GM12878 (cell line): ENCODE data around the gene DMXL1. TPM values are rescaled to one million over a fixed set of nuclear protein-coding genes. Genes with fewer than 3 reads are reported as not detected.

Experiments
- ATAC-seq: fragments of 200-7000 bp; cut with Tn5 transposase; 3 replicates; pipeline ENCODE4 v1.9.1; 2020; ENCODE audit warnings: mild to moderate bottlenecking, moderate library complexity
- BruUV-seq: library from RNA; stranded (reverse); fragments of 400-500 nt; replicated peaks from 2 replicates; lab custom pipeline; 2021; lab: Mats Ljungman, UMichigan
- CTCF ChIA-PET: fragments of 300-600 bp; sonication (Branson Sonifier 250); formaldehyde crosslinking; extraction: SDS; loops from one replicate; lab custom pipeline; 2021; ENCODE audit warnings: inconsistent platforms; lab: Yijun Ruan, JAX
- POLR2A ChIA-PET: fragments of 350-600 bp; formaldehyde crosslinking; extraction: SDS; loops from one replicate; lab custom pipeline; 2021; ENCODE audit warnings: inconsistent platforms; lab: Charles Lee
- RAD21 ChIA-PET: fragments of 300-600 bp; sonication (Branson Sonifier 250); formaldehyde crosslinking; loops from one replicate; lab custom pipeline; 2023; ENCODE audit warnings: antibody characterized with exemption; ENCODE audit not compliant: unreplicated experiment; lab: Charles Lee
- SMC1A ChIA-PET: fragments of 300-600 bp; sonication (Branson Sonifier 250); formaldehyde crosslinking; loops from one replicate; lab custom pipeline; 2023; ENCODE audit not compliant: unreplicated experiment, uncharacterized antibody; lab: Charles Lee
- DNase-seq: peaks from one replicate; pipeline ENCODE4 v3.0.0-alpha.2; 2011; ENCODE audit warnings: low read depth, low spot score
- FAIRE-seq: peaks from 3 replicates; lab custom pipeline; 2011; peaks lifted over from hg19 to GRCh38; lab: Jason Lieb, UNC
- H2AFZ ChIP-seq: 2 replicates; pipeline ENCODE4 v1.6.0; 2011; ENCODE audit warnings: low read depth, low read length, control low read depth; ENCODE audit not compliant: control insufficient read depth
- H3K27ac ChIP-seq: 2 replicates; pipeline ENCODE4 v1.5.1; 2011; ENCODE audit warnings: control low read depth; ENCODE audit not compliant: control insufficient read depth, insufficient read depth
- H3K27me3 ChIP-seq, 2 experiments: replicated peaks in 1 of 2; 2 replicates each; pipeline versions ENCODE4 v1.6.0 to v1.6.1; 2011; ENCODE audit warnings: low read length in 1 of 2; ENCODE audit not compliant: control insufficient read depth in 2 of 2, insufficient read depth in 2 of 2
- H3K36me3 ChIP-seq, 2 experiments: 2 replicates each; pipeline ENCODE4 v1.5.1; 2011; ENCODE audit warnings: low read length in 1 of 2; ENCODE audit not compliant: control insufficient read depth in 2 of 2, insufficient read depth in 2 of 2
- H3K4me1 ChIP-seq: 2 replicates; pipeline ENCODE4 v1.6.1; 2011; ENCODE audit warnings: mild to moderate bottlenecking, low read length, moderate library complexity, mixed read lengths; ENCODE audit not compliant: control insufficient read depth, insufficient read depth
- H3K4me2 ChIP-seq: 2 replicates; pipeline ENCODE4 v1.6.0; 2011; ENCODE audit warnings: control low read depth; ENCODE audit not compliant: control insufficient read depth, insufficient read depth
- H3K4me3 ChIP-seq: fragments of 200-600 bp; sonication (generic); 2 replicates; pipeline ENCODE4 v1.5.1; 2016
- H3K79me2 ChIP-seq: 2 replicates; pipeline ENCODE4 v1.6.0; 2011; ENCODE audit warnings: low read length; ENCODE audit not compliant: control insufficient read depth, insufficient read depth
- H3K9ac ChIP-seq: 2 replicates; pipeline ENCODE4 v1.8.0; 2011; ENCODE audit warnings: low read length, control low read depth, mixed read lengths; ENCODE audit not compliant: control insufficient read depth, insufficient read depth
- H3K9me3 ChIP-seq: replicated peaks from 3 replicates; pipeline ENCODE4 v1.5.1; 2011; ENCODE audit warnings: mild to moderate bottlenecking, low read length; ENCODE audit not compliant: control insufficient read depth, insufficient read depth
- H4K20me1 ChIP-seq: 2 replicates; pipeline ENCODE4 v1.6.0; 2011; ENCODE audit not compliant: control insufficient read depth, insufficient read depth
- FOXM1 ChIP-seq: IDR thresholded peaks from 2 replicates; pipeline ENCODE4 v1.6.1; 2012; ENCODE audit warnings: low read depth, mild to moderate bottlenecking, inconsistent platforms, low read length, moderate library complexity
- GATAD2B ChIP-seq: fragments of 450-650 bp; conservative IDR thresholded peaks from 2 replicates; pipeline ENCODE4 v1.6.1; 2017; ENCODE audit warnings: low read depth, mild to moderate bottlenecking, moderate library complexity
- KDM1A ChIP-seq: fragments of 200-600 bp; sonication (generic); IDR thresholded peaks from 2 replicates; pipeline ENCODE4 v1.6.1; 2016; ENCODE audit warnings: borderline replicate concordance
- MTA2 ChIP-seq: fragments of 450-650 bp; IDR thresholded peaks from 2 replicates; pipeline ENCODE4 v1.6.1; 2016; ENCODE audit warnings: low read depth, mild to moderate bottlenecking, moderate library complexity
- POLR2AphosphoS2 ChIP-seq: IDR thresholded peaks from 2 replicates; pipeline ENCODE4 v1.6.1; 2011; ENCODE audit warnings: low read depth, mild to moderate bottlenecking, low read length, improper control_type of control experiment, moderate library complexity
- RELA ChIP-seq: fragments of 450-650 bp; IDR thresholded peaks from 2 replicates; pipeline ENCODE4 v1.8.0; 2014; ENCODE audit warnings: borderline replicate concordance; ENCODE audit not compliant: partially characterized antibody
- SREBF1 ChIP-seq: IDR thresholded peaks from 2 replicates; pipeline ENCODE4 v1.6.1; 2012; ENCODE audit warnings: mild to moderate bottlenecking, low read length
- SRF ChIP-seq, 2 experiments: IDR thresholded peaks; 2 replicates each; pipeline ENCODE4 v1.6.1; 2011; ENCODE audit warnings: low read depth in 2 of 2, low read length in 2 of 2, mild to moderate bottlenecking in 1 of 2, moderate library complexity in 1 of 2
- in situ Hi-C: fragments of 300-500 bp; cut with MboI; formaldehyde crosslinking; loops from 9 replicates; pipeline ENCODE4 v1.14.3; 2018; ENCODE audit warnings: mixed read lengths
- intact Hi-C: fragments of 100-400 bp; cut with micrococcal nuclease; formaldehyde crosslinking; loops from one replicate; pipeline ENCODE4 v1.14.2; 2022; ENCODE audit not compliant: unreplicated experiment
- polyA plus RNA-seq, 11 experiments: library from polyadenylated mRNA; depleted of rRNA in 4 of 11; unstranded in 6 of 11; stranded (reverse) in 5 of 11; fragments of >200 nt; fragmentation: Nextera tagmentation in 4 of 11; fragmentation: Illumina TruSeq in 1 of 11; extraction: Ambion mirVana in 4 of 11; extraction: Trizol in 1 of 11; gene quantifications; 1 replicate in 1 of 11; 2 replicates in 10 of 11; pipeline versions ENCODE4 v1.2.1 to v1.2.3, GENCODE V29; 2011 to 2016; ENCODE audit warnings: inconsistent platforms in 2 of 11, missing spikeins in 2 of 11, low read depth in 1 of 11
- total RNA-seq, 4 experiments: library from RNA; depleted of rRNA in 3 of 4; stranded (reverse); fragments of >200 nt in 3 of 4; fragmentation: Illumina TruSeq in 1 of 4; extraction: Trizol in 1 of 4; gene quantifications; 2 replicates each; pipeline versions ENCODE4 v1.2.1 to v1.2.3, GENCODE V29; 2013 to 2021
- TF ChIP-seq, protein P1 (sequence below): IDR thresholded peaks from 2 replicates; pipeline ENCODE4 v1.6.1; 2012; ENCODE audit warnings: low read depth, low read length, improper control_type of control experiment
- TF ChIP-seq, protein P2 (sequence below): fragments of 450-650 bp; IDR thresholded peaks from 2 replicates; pipeline ENCODE4 v1.6.1; 2016; ENCODE audit warnings: mild to moderate bottlenecking
- TF ChIP-seq, protein P3 (sequence below): IDR thresholded peaks from 2 replicates; pipeline ENCODE4 v1.6.1; 2011; ENCODE audit warnings: borderline replicate concordance, low read depth, mild to moderate bottlenecking, moderate library complexity, low read length; ENCODE audit not compliant: insufficient read depth, poor library complexity, severe bottlenecking
- TF ChIP-seq, protein P4 (sequence below): fragments of 450-650 bp; formaldehyde crosslinking; IDR thresholded peaks from 2 replicates; pipeline ENCODE4 v1.4.0; 2020; ENCODE audit warnings: mild to moderate bottlenecking, moderate library complexity
- TF ChIP-seq, protein P5 (sequence below): IDR thresholded peaks from 2 replicates; pipeline ENCODE4 v1.6.1; 2011; ENCODE audit warnings: low read depth, low read length, improper control_type of control experiment, borderline replicate concordance

The DMXL1 gene
- total and polyA plus RNA-seq, 10 of the 15 experiments (the other 5 are each of a cell fraction or from before 2014, with no cell fraction given): 9.1 to 67.7 (median 34.1) TPM

DNA sequence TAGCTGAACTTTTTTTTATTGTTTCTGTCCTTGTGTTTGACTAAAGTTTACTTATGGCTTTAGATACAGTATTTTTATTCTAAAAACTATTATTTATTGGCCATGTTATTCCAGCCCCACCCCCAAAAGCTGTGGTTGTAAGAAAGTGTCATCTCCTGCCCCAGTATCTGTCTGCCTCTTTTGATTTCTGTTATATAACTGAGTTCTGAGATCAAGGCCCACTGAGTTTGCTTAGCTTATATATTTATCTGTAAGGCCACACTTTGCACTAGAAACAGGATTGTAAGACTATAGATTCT, 168.2 kb downstream of the DMXL1 start:
- Histone ChIP-seq H3K36me3 (0 out of 4 replicates have a peak, but pooled peaks cover 0 to 3% of the 10 kb centered on the region in 2 experiments), H3K4me1 (no peaks in the 10 kb centered on the region)
- no TSS peak for BruUV-seq
- CTCF ChIA-PET: interaction anchor here (1.1 to 3.1 kb wide), 9 partner anchors 10 to 251 kb away, joined by 3 to 16 read pairs (median 5); partner anchors contain the start of gene DTWD2
- TF ChIP-seq MTA2: no peak
- TF ChIP-seq, protein P1, sequence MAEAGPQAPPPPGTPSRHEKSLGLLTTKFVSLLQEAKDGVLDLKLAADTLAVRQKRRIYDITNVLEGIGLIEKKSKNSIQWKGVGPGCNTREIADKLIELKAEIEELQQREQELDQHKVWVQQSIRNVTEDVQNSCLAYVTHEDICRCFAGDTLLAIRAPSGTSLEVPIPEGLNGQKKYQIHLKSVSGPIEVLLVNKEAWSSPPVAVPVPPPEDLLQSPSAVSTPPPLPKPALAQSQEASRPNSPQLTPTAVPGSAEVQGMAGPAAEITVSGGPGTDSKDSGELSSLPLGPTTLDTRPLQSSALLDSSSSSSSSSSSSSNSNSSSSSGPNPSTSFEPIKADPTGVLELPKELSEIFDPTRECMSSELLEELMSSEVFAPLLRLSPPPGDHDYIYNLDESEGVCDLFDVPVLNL: no peak
- TF ChIP-seq, protein P2, sequence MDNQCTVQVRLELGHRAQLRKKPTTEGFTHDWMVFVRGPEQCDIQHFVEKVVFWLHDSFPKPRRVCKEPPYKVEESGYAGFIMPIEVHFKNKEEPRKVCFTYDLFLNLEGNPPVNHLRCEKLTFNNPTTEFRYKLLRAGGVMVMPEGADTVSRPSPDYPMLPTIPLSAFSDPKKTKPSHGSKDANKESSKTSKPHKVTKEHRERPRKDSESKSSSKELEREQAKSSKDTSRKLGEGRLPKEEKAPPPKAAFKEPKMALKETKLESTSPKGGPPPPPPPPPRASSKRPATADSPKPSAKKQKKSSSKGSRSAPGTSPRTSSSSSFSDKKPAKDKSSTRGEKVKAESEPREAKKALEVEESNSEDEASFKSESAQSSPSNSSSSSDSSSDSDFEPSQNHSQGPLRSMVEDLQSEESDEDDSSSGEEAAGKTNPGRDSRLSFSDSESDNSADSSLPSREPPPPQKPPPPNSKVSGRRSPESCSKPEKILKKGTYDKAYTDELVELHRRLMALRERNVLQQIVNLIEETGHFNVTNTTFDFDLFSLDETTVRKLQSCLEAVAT: no peak
- no peak for TF ChIP-seq KDM1A
- TF ChIP-seq FOXM1: no peak
- no peak for TF ChIP-seq GATAD2B
- TF ChIP-seq, protein P3, sequence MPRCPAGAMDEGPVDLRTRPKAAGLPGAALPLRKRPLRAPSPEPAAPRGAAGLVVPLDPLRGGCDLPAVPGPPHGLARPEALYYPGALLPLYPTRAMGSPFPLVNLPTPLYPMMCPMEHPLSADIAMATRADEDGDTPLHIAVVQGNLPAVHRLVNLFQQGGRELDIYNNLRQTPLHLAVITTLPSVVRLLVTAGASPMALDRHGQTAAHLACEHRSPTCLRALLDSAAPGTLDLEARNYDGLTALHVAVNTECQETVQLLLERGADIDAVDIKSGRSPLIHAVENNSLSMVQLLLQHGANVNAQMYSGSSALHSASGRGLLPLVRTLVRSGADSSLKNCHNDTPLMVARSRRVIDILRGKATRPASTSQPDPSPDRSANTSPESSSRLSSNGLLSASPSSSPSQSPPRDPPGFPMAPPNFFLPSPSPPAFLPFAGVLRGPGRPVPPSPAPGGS: no peak
- TF ChIP-seq SREBF1: no peak
- no peak for TF ChIP-seq POLR2AphosphoS2
- TF ChIP-seq, protein P4, sequence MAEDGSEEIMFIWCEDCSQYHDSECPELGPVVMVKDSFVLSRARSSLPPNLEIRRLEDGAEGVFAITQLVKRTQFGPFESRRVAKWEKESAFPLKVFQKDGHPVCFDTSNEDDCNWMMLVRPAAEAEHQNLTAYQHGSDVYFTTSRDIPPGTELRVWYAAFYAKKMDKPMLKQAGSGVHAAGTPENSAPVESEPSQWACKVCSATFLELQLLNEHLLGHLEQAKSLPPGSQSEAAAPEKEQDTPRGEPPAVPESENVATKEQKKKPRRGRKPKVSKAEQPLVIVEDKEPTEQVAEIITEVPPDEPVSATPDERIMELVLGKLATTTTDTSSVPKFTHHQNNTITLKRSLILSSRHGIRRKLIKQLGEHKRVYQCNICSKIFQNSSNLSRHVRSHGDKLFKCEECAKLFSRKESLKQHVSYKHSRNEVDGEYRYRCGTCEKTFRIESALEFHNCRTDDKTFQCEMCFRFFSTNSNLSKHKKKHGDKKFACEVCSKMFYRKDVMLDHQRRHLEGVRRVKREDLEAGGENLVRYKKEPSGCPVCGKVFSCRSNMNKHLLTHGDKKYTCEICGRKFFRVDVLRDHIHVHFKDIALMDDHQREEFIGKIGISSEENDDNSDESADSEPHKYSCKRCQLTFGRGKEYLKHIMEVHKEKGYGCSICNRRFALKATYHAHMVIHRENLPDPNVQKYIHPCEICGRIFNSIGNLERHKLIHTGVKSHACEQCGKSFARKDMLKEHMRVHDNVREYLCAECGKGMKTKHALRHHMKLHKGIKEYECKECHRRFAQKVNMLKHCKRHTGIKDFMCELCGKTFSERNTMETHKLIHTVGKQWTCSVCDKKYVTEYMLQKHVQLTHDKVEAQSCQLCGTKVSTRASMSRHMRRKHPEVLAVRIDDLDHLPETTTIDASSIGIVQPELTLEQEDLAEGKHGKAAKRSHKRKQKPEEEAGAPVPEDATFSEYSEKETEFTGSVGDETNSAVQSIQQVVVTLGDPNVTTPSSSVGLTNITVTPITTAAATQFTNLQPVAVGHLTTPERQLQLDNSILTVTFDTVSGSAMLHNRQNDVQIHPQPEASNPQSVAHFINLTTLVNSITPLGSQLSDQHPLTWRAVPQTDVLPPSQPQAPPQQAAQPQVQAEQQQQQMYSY: no peak
- no peak for TF ChIP-seq RELA
- no peak for TF ChIP-seq SRF (IDR thresholded peaks at IDR 0.05; ENCODE audit: low read depth in 2 of 2, low read length in 2 of 2)
- TF ChIP-seq, protein P5, sequence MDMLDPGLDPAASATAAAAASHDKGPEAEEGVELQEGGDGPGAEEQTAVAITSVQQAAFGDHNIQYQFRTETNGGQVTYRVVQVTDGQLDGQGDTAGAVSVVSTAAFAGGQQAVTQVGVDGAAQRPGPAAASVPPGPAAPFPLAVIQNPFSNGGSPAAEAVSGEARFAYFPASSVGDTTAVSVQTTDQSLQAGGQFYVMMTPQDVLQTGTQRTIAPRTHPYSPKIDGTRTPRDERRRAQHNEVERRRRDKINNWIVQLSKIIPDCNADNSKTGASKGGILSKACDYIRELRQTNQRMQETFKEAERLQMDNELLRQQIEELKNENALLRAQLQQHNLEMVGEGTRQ: no peak
- TF ChIP-seq, all 136 proteins: peak for 0
- intact Hi-C loops (no loop called here), in situ Hi-C loops (no loop called here)
- ChIA-PET RAD21 (interaction anchor here (1.3 to 1.7 kb wide), 3 partner anchors 100 to 252 kb away, joined by 4 to 5 read pairs (median 4); no protein-coding TSS in a partner anchor), POLR2A (interaction anchor here (0.7 kb wide), 1 partner anchor 30 kb away, joined by 5 read pairs; no protein-coding TSS in a partner anchor), SMC1A (interaction anchor here (0.7 to 1.8 kb wide), 10 partner anchors 8 to 217 kb away, joined by 3 to 6 read pairs (median 3); no protein-coding TSS in a partner anchor)
- no peak for ATAC-seq
- no peaks in the 10 kb centered on the region for H3K79me2 ChIP-seq
- H3K9ac ChIP-seq: no peak overlapping the region
- no peak for DNase-seq
- H3K27me3 ChIP-seq: no peaks in the 10 kb centered on the region
- H3K4me3 ChIP-seq: no peak overlapping the region
- no peaks in the 10 kb centered on the region for H4K20me1 ChIP-seq
- H3K4me2 ChIP-seq: no peak overlapping the region
- no peak for FAIRE-seq
- H3K9me3 ChIP-seq: no peaks in the 10 kb centered on the region
- no peak overlapping the region for H3K27ac ChIP-seq
- no peak overlapping the region for H2AFZ ChIP-seq
